DOHH2 (cell line): ENCODE results near the gene UNC5A.

Experiments used
- H3F3A ChIP-seq: fragments of 200-600 bp; sonication (generic), shearing (Covaris generic); 2 replicates; pipeline ENCODE4 v1.6.0; 2016; ENCODE audit warnings: antibody characterized with exemption, mild to moderate bottlenecking; ENCODE audit not compliant: control insufficient read depth, insufficient read depth
- H3K27ac ChIP-seq: fragments of 200-600 bp; sonication (generic); 2 replicates; pipeline ENCODE4 v1.5.1; 2014; ENCODE audit warnings: low read depth, mild to moderate bottlenecking, low read length, moderate library complexity
- H3K27me3 ChIP-seq: fragments of 200-600 bp; sonication (generic); 2 replicates; pipeline ENCODE4 v1.6.1; 2014; ENCODE audit warnings: mild to moderate bottlenecking, low read length, mixed read lengths; ENCODE audit not compliant: control insufficient read depth
- H3K36me3 ChIP-seq: fragments of 200-600 bp; sonication (generic); 2 replicates; pipeline ENCODE4 v1.6.1; 2014; ENCODE audit warnings: mild to moderate bottlenecking, low read length, moderate library complexity, mixed read lengths; ENCODE audit not compliant: control insufficient read depth
- H3K4me1 ChIP-seq: fragments of 200-600 bp; sonication (generic); 2 replicates; pipeline ENCODE4 v1.6.1; 2014; ENCODE audit warnings: mild to moderate bottlenecking, low read length, mixed read lengths; ENCODE audit not compliant: control insufficient read depth
- H3K4me2 ChIP-seq: fragments of 200-600 bp; sonication (generic); 2 replicates; pipeline ENCODE4 v1.6.0; 2014; ENCODE audit warnings: mild to moderate bottlenecking, low read length, moderate library complexity
- H3K4me3 ChIP-seq: fragments of 200-600 bp; sonication (generic); 2 replicates; pipeline ENCODE4 v1.5.1; 2014; ENCODE audit warnings: mild to moderate bottlenecking, low read length, mixed read lengths
- H3K79me2 ChIP-seq: fragments of 200-600 bp; sonication (generic); 2 replicates; pipeline ENCODE4 v1.6.1; 2014; ENCODE audit warnings: mild to moderate bottlenecking, low read length, mixed read lengths; ENCODE audit not compliant: control insufficient read depth
- H3K9me2 ChIP-seq: fragments of 200-600 bp; sonication (generic); replicated peaks from 2 replicates; pipeline ENCODE4 v1.6.1; 2014; ENCODE audit warnings: mild to moderate bottlenecking, low read length, mixed read lengths; ENCODE audit not compliant: control insufficient read depth
- H3K9me3 ChIP-seq: fragments of 200-600 bp; sonication (generic); 2 replicates; pipeline ENCODE4 v1.6.1; 2014; ENCODE audit warnings: antibody characterized with exemption, low read length, mixed read lengths; ENCODE audit not compliant: control insufficient read depth, insufficient read depth
- H4K20me1 ChIP-seq: fragments of 200-600 bp; sonication (generic); 2 replicates; pipeline ENCODE4 v1.6.0; 2014; ENCODE audit warnings: low read depth, mild to moderate bottlenecking, antibody characterized with exemption, low read length, moderate library complexity; ENCODE audit not compliant: control insufficient read depth, insufficient read depth
- EZH2phosphoT487 ChIP-seq: fragments of 200-600 bp; sonication (generic); IDR thresholded peaks from 2 replicates; pipeline ENCODE4 v1.6.1; 2017; ENCODE audit warnings: borderline replicate concordance, mild to moderate bottlenecking, antibody characterized with exemption, low read length, moderate library complexity, mixed read lengths
- TF ChIP-seq, protein P1 (sequence below): fragments of 200-600 bp; sonication (generic); IDR thresholded peaks from one replicate; pipeline ENCODE4 v1.5.1; 2014; ENCODE audit warnings: antibody characterized with exemption, mild to moderate bottlenecking, low read depth, low read length; ENCODE audit not compliant: poor library complexity, severe bottlenecking

The UNC5A gene

DNA sequence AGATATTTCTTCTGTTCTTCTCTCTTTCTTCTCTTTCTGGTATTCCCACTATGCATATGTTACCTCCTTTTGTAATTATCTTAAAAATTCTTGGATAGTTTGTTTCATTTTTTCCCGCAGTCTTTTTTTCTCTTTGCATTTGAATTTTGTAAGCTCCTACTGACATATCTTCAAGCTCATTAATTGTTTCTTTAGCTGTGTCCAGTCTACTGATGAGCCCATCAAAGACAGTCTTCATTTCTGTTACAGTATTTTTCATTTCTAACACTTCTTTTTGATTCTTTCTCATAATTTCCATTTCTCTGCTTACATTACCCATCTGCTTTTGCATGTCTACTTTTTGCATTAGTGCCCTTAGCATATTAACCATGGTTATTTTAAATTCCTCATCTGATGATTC lies 44.7 kb upstream of the UNC5A start:
- Histone ChIP-seq H3K27me3 (peaks cover 20% of the 10 kb centered on the region), H3K36me3 (no peaks in the 10 kb centered on the region), H4K20me1 (no peaks in the 10 kb centered on the region), H3K4me1 (no peaks in the 10 kb centered on the region), H3K9me2 (no peaks in the 10 kb centered on the region), H3K27ac (no peak overlapping the region), H3K9me3 (no peaks in the 10 kb centered on the region), H3K4me3 (no peak overlapping the region), H3K79me2 (no peaks in the 10 kb centered on the region), H3K4me2 (no peak overlapping the region), H3F3A (no peaks in the 10 kb centered on the region)
- TF ChIP-seq, protein P1, sequence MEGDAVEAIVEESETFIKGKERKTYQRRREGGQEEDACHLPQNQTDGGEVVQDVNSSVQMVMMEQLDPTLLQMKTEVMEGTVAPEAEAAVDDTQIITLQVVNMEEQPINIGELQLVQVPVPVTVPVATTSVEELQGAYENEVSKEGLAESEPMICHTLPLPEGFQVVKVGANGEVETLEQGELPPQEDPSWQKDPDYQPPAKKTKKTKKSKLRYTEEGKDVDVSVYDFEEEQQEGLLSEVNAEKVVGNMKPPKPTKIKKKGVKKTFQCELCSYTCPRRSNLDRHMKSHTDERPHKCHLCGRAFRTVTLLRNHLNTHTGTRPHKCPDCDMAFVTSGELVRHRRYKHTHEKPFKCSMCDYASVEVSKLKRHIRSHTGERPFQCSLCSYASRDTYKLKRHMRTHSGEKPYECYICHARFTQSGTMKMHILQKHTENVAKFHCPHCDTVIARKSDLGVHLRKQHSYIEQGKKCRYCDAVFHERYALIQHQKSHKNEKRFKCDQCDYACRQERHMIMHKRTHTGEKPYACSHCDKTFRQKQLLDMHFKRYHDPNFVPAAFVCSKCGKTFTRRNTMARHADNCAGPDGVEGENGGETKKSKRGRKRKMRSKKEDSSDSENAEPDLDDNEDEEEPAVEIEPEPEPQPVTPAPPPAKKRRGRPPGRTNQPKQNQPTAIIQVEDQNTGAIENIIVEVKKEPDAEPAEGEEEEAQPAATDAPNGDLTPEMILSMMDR = no peak
- TF ChIP-seq EZH2phosphoT487 = no peak

GRCh38 chr5:176768174-176768970 lies 42.0 kb upstream of the UNC5A start:
- no peaks in the 10 kb centered on the region for H3K36me3 ChIP-seq
- no peaks in the 10 kb centered on the region for H3K9me3 ChIP-seq
- H3F3A ChIP-seq = no peaks in the 10 kb centered on the region
- H3K27me3 ChIP-seq = peaks cover 20% of the 10 kb centered on the region
- H3K27ac ChIP-seq = no peak overlapping the region
- no peaks in the 10 kb centered on the region for H3K9me2 ChIP-seq
- no peaks in the 10 kb centered on the region for H3K79me2 ChIP-seq
- no peaks in the 10 kb centered on the region for H3K4me1 ChIP-seq
- H4K20me1 ChIP-seq = no peaks in the 10 kb centered on the region
- H3K4me2 ChIP-seq = no peak overlapping the region
- TF ChIP-seq EZH2phosphoT487 = no peak
- TF ChIP-seq, protein P1 = no peak
- no peak overlapping the region for H3K4me3 ChIP-seq

- peaks cover 17% of the 10 kb centered on the region for H3K27me3 ChIP-seq
- no peaks in the 10 kb centered on the region for H3K36me3 ChIP-seq
- no peak for TF ChIP-seq EZH2phosphoT487
- TF ChIP-seq, protein P1 = no peak
- no peak overlapping the region for H3K27ac ChIP-seq
- no peaks in the 10 kb centered on the region for H3K79me2 ChIP-seq
- H3K9me3 ChIP-seq = no peaks in the 10 kb centered on the region
- H3K9me2 ChIP-seq = no peaks in the 10 kb centered on the region
- no peaks in the 10 kb centered on the region for H3K4me1 ChIP-seq
- H3F3A ChIP-seq = no peaks in the 10 kb centered on the region
- H3K4me3 ChIP-seq = no peak overlapping the region
- no peak overlapping the region for H3K4me2 ChIP-seq
- H4K20me1 ChIP-seq = no peaks in the 10 kb centered on the region
Observed at GRCh38 chr5:176769911-176770310, 40.4 kb upstream of the UNC5A start.
